ENCODE results near the gene PDCD1. TPM values are rescaled to one million over a fixed set of nuclear protein-coding genes. Genes with fewer than 3 reads are reported as not detected.

The PDCD1 gene
- total RNA-seq, 1 donor from 2014 or later = not detected

DNA sequence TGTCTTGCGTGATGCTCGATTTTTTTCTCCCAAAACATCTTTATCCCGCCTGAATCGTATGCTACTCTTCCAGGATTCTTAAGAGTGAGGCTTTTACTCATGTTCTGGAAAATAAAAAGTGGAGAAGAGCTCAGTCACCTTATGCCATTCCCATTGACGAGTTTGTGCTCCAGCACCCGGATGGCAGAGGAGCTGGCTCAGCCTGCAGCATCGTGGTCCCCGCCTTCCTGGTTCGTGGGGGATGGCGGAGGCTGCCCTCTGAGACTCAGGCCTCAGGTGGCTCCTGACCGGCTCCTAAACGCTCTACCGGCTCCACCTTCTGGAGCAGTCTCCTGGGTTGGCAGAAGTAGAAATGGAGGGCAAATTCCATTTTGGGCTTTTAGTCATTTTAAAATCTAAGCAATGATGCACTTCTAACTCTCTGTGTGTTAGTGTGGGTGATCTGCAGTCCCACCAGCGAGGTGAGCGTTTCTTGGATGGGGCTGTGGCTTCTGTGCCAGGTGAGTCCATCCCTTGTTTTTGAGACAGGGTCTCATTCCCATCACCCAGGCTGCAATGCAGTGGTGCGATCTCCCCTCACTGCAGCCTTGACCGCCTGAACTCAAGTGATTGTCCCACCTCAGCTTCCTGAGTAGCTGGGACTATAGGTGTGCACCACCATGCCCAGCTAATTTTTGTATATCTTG, 38.7 kb upstream of the PDCD1 start:
- Mint-ChIP-seq H3K27me3 (peaks cover 9% of the 10 kb centered on the region), H3K36me3 (ENCODE audit: insufficient read depth) (no peaks in the 10 kb centered on the region), H3K4me1 (ENCODE audit: low read depth) (peaks cover 8% of the 10 kb centered on the region), H3K4me3 (ENCODE audit: low read depth) (no peak overlapping the region), H3K27ac (peak overlapping the region; percentile 35), H3K9me3 (ENCODE audit: low read depth) (no peaks in the 10 kb centered on the region)
- TF ChIP-seq, protein P1, sequence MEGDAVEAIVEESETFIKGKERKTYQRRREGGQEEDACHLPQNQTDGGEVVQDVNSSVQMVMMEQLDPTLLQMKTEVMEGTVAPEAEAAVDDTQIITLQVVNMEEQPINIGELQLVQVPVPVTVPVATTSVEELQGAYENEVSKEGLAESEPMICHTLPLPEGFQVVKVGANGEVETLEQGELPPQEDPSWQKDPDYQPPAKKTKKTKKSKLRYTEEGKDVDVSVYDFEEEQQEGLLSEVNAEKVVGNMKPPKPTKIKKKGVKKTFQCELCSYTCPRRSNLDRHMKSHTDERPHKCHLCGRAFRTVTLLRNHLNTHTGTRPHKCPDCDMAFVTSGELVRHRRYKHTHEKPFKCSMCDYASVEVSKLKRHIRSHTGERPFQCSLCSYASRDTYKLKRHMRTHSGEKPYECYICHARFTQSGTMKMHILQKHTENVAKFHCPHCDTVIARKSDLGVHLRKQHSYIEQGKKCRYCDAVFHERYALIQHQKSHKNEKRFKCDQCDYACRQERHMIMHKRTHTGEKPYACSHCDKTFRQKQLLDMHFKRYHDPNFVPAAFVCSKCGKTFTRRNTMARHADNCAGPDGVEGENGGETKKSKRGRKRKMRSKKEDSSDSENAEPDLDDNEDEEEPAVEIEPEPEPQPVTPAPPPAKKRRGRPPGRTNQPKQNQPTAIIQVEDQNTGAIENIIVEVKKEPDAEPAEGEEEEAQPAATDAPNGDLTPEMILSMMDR (IDR thresholded peaks at IDR 0.05; ENCODE audit: unreplicated experiment) = no peak
- no peak for DNase-seq (ENCODE audit: low spot score, unreplicated experiment)

DNA sequence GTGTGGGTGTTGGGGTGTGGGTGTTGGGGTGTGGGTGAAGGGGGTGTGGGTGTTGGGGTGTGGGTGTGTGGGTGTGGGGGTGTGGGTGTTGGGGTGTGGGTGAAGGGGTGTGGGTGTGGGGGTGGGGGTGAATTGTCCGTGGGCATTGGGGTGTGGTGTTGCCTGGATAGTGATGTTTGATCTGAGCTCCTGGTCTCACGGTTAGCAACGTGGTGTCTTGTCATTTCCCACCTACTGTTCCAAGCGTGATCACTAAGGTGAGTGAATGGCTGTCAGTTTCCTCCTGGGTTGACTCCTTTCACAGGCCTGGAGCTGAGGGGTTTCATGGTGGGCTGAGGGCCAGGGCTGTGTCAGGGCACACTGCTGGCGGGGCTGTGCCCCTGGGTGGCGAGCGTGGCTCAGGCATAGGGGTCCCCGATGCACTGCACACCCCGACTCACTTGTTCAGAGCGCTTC, 38.1 kb upstream of the PDCD1 start:
- H3K27ac Mint-ChIP-seq = no peak overlapping the region
- no peak overlapping the region for H3K4me3 Mint-ChIP-seq (ENCODE audit: low read depth)
- no peaks in the 10 kb centered on the region for H3K36me3 Mint-ChIP-seq (ENCODE audit: insufficient read depth)
- no peak for DNase-seq (ENCODE audit: low spot score, unreplicated experiment)
- no peaks in the 10 kb centered on the region for H3K9me3 Mint-ChIP-seq (ENCODE audit: low read depth)
- peaks cover 6% of the 10 kb centered on the region for H3K4me1 Mint-ChIP-seq (ENCODE audit: low read depth)
- TF ChIP-seq, protein P1 (IDR thresholded peaks at IDR 0.05; ENCODE audit: unreplicated experiment) = no peak
- H3K27me3 Mint-ChIP-seq = peaks cover 7% of the 10 kb centered on the region

DNA sequence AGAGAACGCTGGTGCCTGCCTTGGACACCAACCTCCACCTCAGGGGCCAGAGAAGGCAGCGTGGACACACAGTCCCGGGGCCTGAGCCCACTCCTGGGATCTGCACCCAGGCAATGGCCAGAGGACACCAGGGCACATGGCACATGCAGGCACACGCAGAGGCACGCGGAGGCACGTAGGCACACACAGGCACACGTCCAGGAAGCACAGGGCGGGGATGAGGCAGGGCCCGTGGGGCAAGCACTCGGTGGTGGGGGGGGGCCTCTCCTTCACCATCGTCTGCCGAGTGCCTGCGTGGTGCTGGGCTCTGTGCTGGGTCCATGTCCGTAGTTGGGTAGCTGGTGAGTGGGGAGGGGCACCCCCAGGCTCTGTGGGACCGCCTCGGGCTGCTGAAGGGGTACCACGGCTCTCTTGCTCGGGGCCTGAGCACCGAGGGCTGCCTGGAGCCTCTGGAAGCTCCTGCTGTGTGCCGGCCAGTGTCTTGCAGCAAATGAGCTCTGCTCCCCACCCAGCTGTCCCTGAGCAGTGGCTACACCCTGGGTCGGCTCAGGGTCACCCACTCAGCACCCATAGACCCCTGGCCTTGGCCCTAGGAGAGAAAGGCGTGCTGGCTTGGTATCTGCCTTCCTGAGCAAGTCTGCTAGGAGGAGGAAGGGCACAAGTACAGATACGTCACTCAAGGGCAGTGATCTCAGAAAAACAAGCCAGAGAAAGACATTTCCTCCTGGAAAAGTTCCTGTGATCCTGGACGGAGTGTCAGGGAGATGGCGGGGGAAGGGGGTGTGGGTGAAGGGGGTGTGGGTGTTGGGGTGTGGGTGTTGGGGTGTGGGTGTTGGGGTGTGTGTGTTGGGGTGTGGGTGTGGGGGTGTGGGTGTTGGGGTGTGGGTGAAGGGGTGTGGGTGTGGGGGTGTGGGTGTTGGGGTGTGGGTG, 37.3 kb upstream of the PDCD1 start:
- H3K27ac Mint-ChIP-seq = peak overlapping the region; percentile 74
- DNase-seq (ENCODE audit: low spot score, unreplicated experiment) = no peak
- H3K4me3 Mint-ChIP-seq (ENCODE audit: low read depth) = no peak overlapping the region
- no peaks in the 10 kb centered on the region for H3K36me3 Mint-ChIP-seq (ENCODE audit: insufficient read depth)
- peaks cover 3% of the 10 kb centered on the region for H3K27me3 Mint-ChIP-seq
- H3K4me1 Mint-ChIP-seq (ENCODE audit: low read depth) = peaks cover 2% of the 10 kb centered on the region
- TF ChIP-seq, protein P1 (IDR thresholded peaks at IDR 0.05; ENCODE audit: unreplicated experiment) = no peak
- H3K9me3 Mint-ChIP-seq (ENCODE audit: low read depth) = no peaks in the 10 kb centered on the region

DNA sequence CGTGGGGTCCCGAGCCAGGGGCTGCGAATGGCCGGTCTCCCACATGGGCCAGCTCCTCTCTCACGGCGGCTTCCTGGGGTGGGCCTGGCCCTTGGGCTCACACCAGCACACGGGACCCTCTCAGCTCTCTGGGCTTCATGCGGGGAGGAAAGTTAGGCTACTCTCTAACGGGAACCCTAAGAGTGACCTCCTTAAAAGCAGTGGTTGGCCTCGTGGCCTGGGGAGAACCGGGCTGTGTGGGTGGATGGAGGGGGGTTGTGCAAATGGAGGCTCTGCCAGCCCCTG, 36.7 kb upstream of the PDCD1 start:
- no peak for DNase-seq (ENCODE audit: low spot score, unreplicated experiment)
- Mint-ChIP-seq H3K36me3 (ENCODE audit: insufficient read depth) (no peaks in the 10 kb centered on the region), H3K27me3 (peaks cover 3% of the 10 kb centered on the region), H3K4me3 (ENCODE audit: low read depth) (no peak overlapping the region), H3K4me1 (ENCODE audit: low read depth) (peaks cover 2% of the 10 kb centered on the region), H3K27ac (peak overlapping the region; percentile 74), H3K9me3 (ENCODE audit: low read depth) (no peaks in the 10 kb centered on the region)
- TF ChIP-seq, protein P1 (IDR thresholded peaks at IDR 0.05; ENCODE audit: unreplicated experiment) = no peak

DNA sequence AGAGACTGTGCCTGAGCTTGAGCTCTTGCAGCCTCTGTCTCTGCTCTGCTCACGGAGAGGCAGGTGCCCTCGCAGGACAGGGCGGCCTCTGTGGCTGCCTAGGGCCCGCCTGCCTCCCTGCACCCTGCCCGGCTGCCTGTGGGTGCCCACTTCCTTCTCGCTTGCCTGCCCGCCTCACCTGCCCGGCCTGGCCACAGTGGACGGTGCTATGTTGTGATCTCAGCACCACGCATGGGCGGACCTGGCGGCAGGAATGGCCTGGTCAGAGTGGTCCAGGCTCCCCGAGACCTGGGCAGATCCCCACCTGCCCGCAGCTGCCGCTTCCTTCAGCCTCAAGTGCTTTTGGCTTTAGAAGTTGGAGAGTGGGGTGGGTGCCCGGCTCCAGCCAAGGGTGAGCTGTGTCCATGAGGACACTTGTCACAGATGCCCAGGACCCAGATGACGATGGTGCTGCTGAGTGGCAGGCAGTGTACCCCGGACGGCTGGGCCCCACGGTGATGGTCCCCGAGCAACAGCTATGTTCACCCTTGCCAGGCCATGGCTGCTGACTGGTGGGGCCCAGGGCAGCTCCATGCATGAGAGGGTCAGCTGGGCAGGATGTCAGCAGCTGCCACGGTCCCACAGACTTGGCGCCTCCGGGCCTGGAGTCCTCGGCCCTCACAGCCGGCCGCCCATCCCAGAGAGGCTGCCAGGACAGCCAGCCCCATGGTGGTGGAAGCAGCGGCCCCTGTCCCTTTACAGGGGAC, 36.2 kb upstream of the PDCD1 start:
- Mint-ChIP-seq H3K4me3 (ENCODE audit: low read depth) (no peak overlapping the region), H3K27me3 (peaks cover 3% of the 10 kb centered on the region), H3K4me1 (ENCODE audit: low read depth) (peaks cover 2% of the 10 kb centered on the region), H3K9me3 (ENCODE audit: low read depth) (no peaks in the 10 kb centered on the region), H3K27ac (no peak overlapping the region), H3K36me3 (ENCODE audit: insufficient read depth) (no peaks in the 10 kb centered on the region)
- TF ChIP-seq, protein P1 (IDR thresholded peaks at IDR 0.05; ENCODE audit: unreplicated experiment) = no peak
- no peak for DNase-seq (ENCODE audit: low spot score, unreplicated experiment)

All from progenitor cell of endocrine pancreas (in vitro differentiated cells).